ENCODE data around the gene CSGALNACT2. TPM values are rescaled to one million over a fixed set of nuclear protein-coding genes. Genes with fewer than 3 reads are reported as not detected.

Gene CSGALNACT2
- total and polyA plus RNA-seq, 4 donors, result 4.1 to 11.0 (median 6.1) TPM

DNA sequence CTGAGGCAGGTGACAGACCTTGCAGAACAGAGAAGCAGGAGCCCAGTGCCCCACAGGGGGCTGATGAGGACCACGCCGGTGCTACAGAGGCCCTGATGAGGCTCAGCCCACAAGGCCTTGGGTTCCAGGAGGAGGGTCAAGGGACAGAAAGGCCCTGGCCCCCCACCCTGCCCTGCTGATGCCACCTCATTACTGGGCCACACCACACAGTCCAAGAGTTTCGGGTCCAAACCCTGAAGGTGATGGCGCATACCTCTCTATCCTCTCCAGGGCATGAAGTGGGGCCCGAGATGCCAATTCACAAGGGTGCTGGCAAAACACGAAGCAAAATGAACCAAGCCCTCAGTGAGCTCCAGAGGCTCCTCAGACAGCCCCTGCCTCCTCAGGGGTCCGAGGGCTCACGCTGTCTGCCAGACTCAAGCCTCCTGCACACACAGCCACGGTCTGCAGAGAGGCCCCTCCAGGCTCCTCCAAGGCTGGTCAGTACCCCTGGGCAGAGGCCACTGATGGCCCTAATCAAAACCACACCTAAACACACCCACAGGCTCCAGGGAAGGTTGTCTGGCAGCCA, 96.3 kb downstream of the CSGALNACT2 start:
- no peaks in the 10 kb centered on the region for H3K36me3 ChIP-seq (ENCODE audit: control insufficient read depth in 4 of 4, insufficient read depth in 3 of 4, low read depth in 1 of 4, low read length in 3 of 4)
- no peak overlapping the region for H3K27ac ChIP-seq (ENCODE audit: low read depth in 1 of 2, low read length in 2 of 2)
- peaks cover 0 to 4% (median under 1%) of the 10 kb centered on the region in 4 donors for H3K4me1 ChIP-seq (ENCODE audit: control insufficient read depth in 4 of 4, insufficient read depth in 4 of 4, low read length in 3 of 4)
- no peaks in the 10 kb centered on the region for H3K9me3 ChIP-seq (ENCODE audit: control insufficient read depth in 4 of 4, low read length in 3 of 4)
- WGBS, result 86% methylated on average over 9 of the region's 9 CpGs
- H3K4me3 ChIP-seq (ENCODE audit: low read depth in 1 of 3, low read length in 3 of 3), result no peak overlapping the region
- H3K9ac ChIP-seq (ENCODE audit: low read depth in 1 of 2, low read length in 2 of 2), result no peak overlapping the region
- DNase-seq (ENCODE audit: low spot score), result no peak
- TF ChIP-seq TAF1 (conservative IDR thresholded peaks at IDR 0.05) (no peak), FOXA1 (IDR thresholded peaks at IDR 0.05) (no peak), GABPA (IDR thresholded peaks at IDR 0.05 in 1 of 2, conservative IDR thresholded peaks at IDR 0.05 in 1 of 2) (no peak), RAD21 (IDR thresholded peaks at IDR 0.05) (no peak), JUND (IDR thresholded peaks at IDR 0.05) (no peak), HNF4G (IDR thresholded peaks at IDR 0.05) (no peak), YY1 (IDR thresholded peaks at IDR 0.05) (no peak), MAX (IDR thresholded peaks at IDR 0.05) (no peak), SP1 (IDR thresholded peaks at IDR 0.05) (no peak), ZBTB33 (IDR thresholded peaks at IDR 0.05) (no peak), FOXA2 (IDR thresholded peaks at IDR 0.05) (no peak), NR2F2 (IDR thresholded peaks at IDR 0.05) (no peak), RXRA (IDR thresholded peaks at IDR 0.05) (no peak), EGR1 (IDR thresholded peaks at IDR 0.05; ENCODE audit: low read depth in 2 of 2) (no peak)
- TF ChIP-seq, protein P1, sequence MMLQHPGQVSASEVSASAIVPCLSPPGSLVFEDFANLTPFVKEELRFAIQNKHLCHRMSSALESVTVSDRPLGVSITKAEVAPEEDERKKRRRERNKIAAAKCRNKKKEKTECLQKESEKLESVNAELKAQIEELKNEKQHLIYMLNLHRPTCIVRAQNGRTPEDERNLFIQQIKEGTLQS (IDR thresholded peaks at IDR 0.05), result no peak
- TF ChIP-seq, protein P2, sequence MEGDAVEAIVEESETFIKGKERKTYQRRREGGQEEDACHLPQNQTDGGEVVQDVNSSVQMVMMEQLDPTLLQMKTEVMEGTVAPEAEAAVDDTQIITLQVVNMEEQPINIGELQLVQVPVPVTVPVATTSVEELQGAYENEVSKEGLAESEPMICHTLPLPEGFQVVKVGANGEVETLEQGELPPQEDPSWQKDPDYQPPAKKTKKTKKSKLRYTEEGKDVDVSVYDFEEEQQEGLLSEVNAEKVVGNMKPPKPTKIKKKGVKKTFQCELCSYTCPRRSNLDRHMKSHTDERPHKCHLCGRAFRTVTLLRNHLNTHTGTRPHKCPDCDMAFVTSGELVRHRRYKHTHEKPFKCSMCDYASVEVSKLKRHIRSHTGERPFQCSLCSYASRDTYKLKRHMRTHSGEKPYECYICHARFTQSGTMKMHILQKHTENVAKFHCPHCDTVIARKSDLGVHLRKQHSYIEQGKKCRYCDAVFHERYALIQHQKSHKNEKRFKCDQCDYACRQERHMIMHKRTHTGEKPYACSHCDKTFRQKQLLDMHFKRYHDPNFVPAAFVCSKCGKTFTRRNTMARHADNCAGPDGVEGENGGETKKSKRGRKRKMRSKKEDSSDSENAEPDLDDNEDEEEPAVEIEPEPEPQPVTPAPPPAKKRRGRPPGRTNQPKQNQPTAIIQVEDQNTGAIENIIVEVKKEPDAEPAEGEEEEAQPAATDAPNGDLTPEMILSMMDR (IDR thresholded peaks at IDR 0.05; ENCODE audit: low read depth, low read length, missing input control), result no peak
- peaks cover 2 to 6% (median 4%) of the 10 kb centered on the region in 4 donors for H3K27me3 ChIP-seq (ENCODE audit: control insufficient read depth in 4 of 4, insufficient read depth in 4 of 4, low read length in 3 of 4)

Other genes with a start within 250 kb of the CSGALNACT2 start
- gene RET, start 61.4 kb upstream of the CSGALNACT2 start, total RNA-seq, result under 1 TPM; 0.09 to 0.33 TPM
- gene RET, start 61.4 kb upstream of the CSGALNACT2 start, polyA plus RNA-seq, result 1 to 10 TPM in 1 of 2 donors, not detected in 1; 2.5 TPM
- gene RASGEF1A, start 128.6 kb downstream of the CSGALNACT2 start, total RNA-seq, result under 1 TPM; 0.65 to 0.75 TPM
- under 1 TPM; 0.22 to 0.27 TPM for gene RASGEF1A, start 128.6 kb downstream of the CSGALNACT2 start, polyA plus RNA-seq
- not detected for gene FXYD4, start 233.2 kb downstream of the CSGALNACT2 start, total RNA-seq
- gene FXYD4, start 233.2 kb downstream of the CSGALNACT2 start, polyA plus RNA-seq, result not detected